Measurements from ENCODE around the gene OGN. TPM values are rescaled to one million over a fixed set of nuclear protein-coding genes. Genes with fewer than 3 reads are reported as not detected.

Gene OGN
- total and polyA plus RNA-seq, 2 donors, result 3.4 to 10.1 TPM

GRCh38 chr9:92373167-92373566 is 31.2 kb downstream of the OGN start:
- Histone ChIP-seq H3K4me1 (ENCODE audit: control insufficient read depth in 2 of 2, insufficient read depth in 2 of 2, low read length in 2 of 2) (peaks cover 0 to 8% of the 10 kb centered on the region in 2 donors), H3K27me3 (ENCODE audit: control insufficient read depth in 2 of 2, insufficient read depth in 1 of 2, low read length in 1 of 2) (no peaks in the 10 kb centered on the region), H3K27ac (ENCODE audit: low read depth in 1 of 2, low read length in 1 of 2) (no peak overlapping the region), H3K36me3 (ENCODE audit: control insufficient read depth in 2 of 2, insufficient read depth in 2 of 2, low read length in 1 of 2) (no peaks in the 10 kb centered on the region), H3K9me3 (ENCODE audit: control insufficient read depth in 2 of 2, insufficient read depth in 1 of 2, low read length in 1 of 2) (peaks cover 2 to 12% of the 10 kb centered on the region in 2 donors), H3K4me3 (ENCODE audit: low read length in 2 of 2) (no peak overlapping the region)
- DNase-seq (ENCODE audit: low read depth in 6 of 9, low spot score in 9 of 9), result no peak
- WGBS, result 98% methylated on average over 2 of the region's 2 CpGs

DNA sequence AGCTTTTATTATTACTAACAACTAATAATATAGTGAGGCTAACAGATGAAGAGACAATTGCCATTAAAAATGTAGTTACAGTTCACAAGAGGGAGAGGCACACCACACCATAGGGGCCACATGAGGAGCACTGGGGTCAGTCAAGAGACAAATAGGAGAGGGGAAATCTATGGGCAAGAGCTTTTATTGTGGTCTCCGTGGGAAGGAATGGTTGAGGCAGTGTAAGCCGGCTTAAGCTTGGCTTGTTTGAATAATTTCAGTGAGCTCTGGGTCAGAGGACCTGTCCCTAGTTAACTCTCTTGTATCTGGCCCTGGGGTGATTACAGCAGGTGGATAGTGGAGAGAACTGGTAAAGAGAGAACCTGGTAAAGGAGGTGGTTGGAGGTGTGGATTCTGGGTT is 35.3 kb downstream of the OGN start:
- Histone ChIP-seq H3K4me3 (ENCODE audit: low read length in 2 of 2) (no peak overlapping the region), H3K4me1 (ENCODE audit: control insufficient read depth in 2 of 2, insufficient read depth in 2 of 2, low read length in 2 of 2) (no peaks in the 10 kb centered on the region), H3K9me3 (ENCODE audit: control insufficient read depth in 2 of 2, insufficient read depth in 1 of 2, low read length in 1 of 2) (peaks cover 0 to 7% of the 10 kb centered on the region in 2 donors), H3K27me3 (ENCODE audit: control insufficient read depth in 2 of 2, insufficient read depth in 1 of 2, low read length in 1 of 2) (no peaks in the 10 kb centered on the region), H3K36me3 (ENCODE audit: control insufficient read depth in 2 of 2, insufficient read depth in 2 of 2, low read length in 1 of 2) (peaks cover 0 to 6% of the 10 kb centered on the region in 2 donors), H3K27ac (ENCODE audit: low read depth in 1 of 2, low read length in 1 of 2) (no peak overlapping the region)
- 61% methylated on average over 2 of the region's 2 CpGs for WGBS
- no peak for DNase-seq (ENCODE audit: low read depth in 6 of 9, low spot score in 9 of 9)

- Histone ChIP-seq H3K4me1 (ENCODE audit: control insufficient read depth in 2 of 2, insufficient read depth in 2 of 2, low read length in 2 of 2) (peaks cover 0 to 3% of the 10 kb centered on the region in 2 donors), H3K27ac (ENCODE audit: low read depth in 1 of 2, low read length in 1 of 2) (no peak overlapping the region), H3K27me3 (ENCODE audit: control insufficient read depth in 2 of 2, insufficient read depth in 1 of 2, low read length in 1 of 2) (no peaks in the 10 kb centered on the region), H3K36me3 (ENCODE audit: control insufficient read depth in 2 of 2, insufficient read depth in 2 of 2, low read length in 1 of 2) (peaks cover 0 to 2% of the 10 kb centered on the region in 2 donors), H3K4me3 (ENCODE audit: low read length in 2 of 2) (no peak overlapping the region), H3K9me3 (ENCODE audit: control insufficient read depth in 2 of 2, insufficient read depth in 1 of 2, low read length in 1 of 2) (no peaks in the 10 kb centered on the region)
- 52% methylated on average over 3 of the region's 3 CpGs for WGBS
- DNase-seq (ENCODE audit: low read depth in 6 of 9, low spot score in 9 of 9), result peak in 1 of 9 donors; percentile 23
These were observed 44.3 kb downstream of the OGN start for GRCh38 chr9:92360083-92360482.

GRCh38 chr9:92359394-92359995 is 44.9 kb downstream of the OGN start:
- DNase-seq (ENCODE audit: low read depth in 6 of 9, low spot score in 9 of 9), result no peak
- H3K9me3 ChIP-seq (ENCODE audit: control insufficient read depth in 2 of 2, insufficient read depth in 1 of 2, low read length in 1 of 2), result peaks cover 0 to under 1% of the 10 kb centered on the region in 2 donors
- 79% methylated on average over 2 of the region's 2 CpGs for WGBS

DNA sequence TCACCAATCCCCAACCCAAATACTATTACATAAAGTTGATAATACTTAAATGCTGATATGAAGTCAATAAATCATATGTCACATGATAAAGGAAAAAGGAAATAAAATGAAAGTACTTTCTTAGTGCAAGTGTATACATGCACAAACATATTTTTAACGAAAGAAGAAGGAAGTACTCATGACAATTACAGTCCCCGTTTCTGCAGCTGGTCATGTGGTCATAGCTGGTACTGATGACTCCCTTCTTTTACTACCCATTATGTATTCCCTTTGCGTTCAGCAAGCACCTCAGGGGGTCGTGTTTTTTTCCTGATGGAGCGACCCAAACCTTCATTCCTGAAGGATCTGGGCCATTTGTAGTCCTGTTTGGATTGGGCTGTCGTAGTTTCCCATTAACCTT is 51.3 kb downstream of the OGN start:
- Histone ChIP-seq H3K4me3 (ENCODE audit: low read length in 2 of 2) (no peak overlapping the region), H3K9me3 (ENCODE audit: control insufficient read depth in 2 of 2, insufficient read depth in 1 of 2, low read length in 1 of 2) (peaks cover 1 to 5% of the 10 kb centered on the region in 2 donors), H3K4me1 (ENCODE audit: control insufficient read depth in 2 of 2, insufficient read depth in 2 of 2, low read length in 2 of 2) (no peaks in the 10 kb centered on the region), H3K36me3 (ENCODE audit: control insufficient read depth in 2 of 2, insufficient read depth in 2 of 2, low read length in 1 of 2) (peaks cover 0 to 7% of the 10 kb centered on the region in 2 donors), H3K27me3 (ENCODE audit: control insufficient read depth in 2 of 2, insufficient read depth in 1 of 2, low read length in 1 of 2) (no peaks in the 10 kb centered on the region), H3K27ac (ENCODE audit: low read depth in 1 of 2, low read length in 1 of 2) (no peak overlapping the region)
- 72% methylated on average over 6 of the region's 6 CpGs for WGBS
- no peak for DNase-seq (ENCODE audit: low read depth in 6 of 9, low spot score in 9 of 9)

More at GRCh38 chr9:92359394-92359995, 44.9 kb downstream of the OGN start:
- Histone ChIP-seq H3K27me3 (ENCODE audit: control insufficient read depth in 2 of 2, insufficient read depth in 1 of 2, low read length in 1 of 2) (no peaks in the 10 kb centered on the region), H3K27ac (ENCODE audit: low read depth in 1 of 2, low read length in 1 of 2) (peak overlapping the region in 1 of 2 donors; percentile 4), H3K4me3 (ENCODE audit: low read length in 2 of 2) (no peak overlapping the region), H3K36me3 (ENCODE audit: control insufficient read depth in 2 of 2, insufficient read depth in 2 of 2, low read length in 1 of 2) (no peaks in the 10 kb centered on the region), H3K4me1 (ENCODE audit: control insufficient read depth in 2 of 2, insufficient read depth in 2 of 2, low read length in 2 of 2) (peaks cover 0 to 3% of the 10 kb centered on the region in 2 donors)

- no peaks in the 10 kb centered on the region for H3K27me3 ChIP-seq (ENCODE audit: control insufficient read depth in 2 of 2, insufficient read depth in 1 of 2, low read length in 1 of 2)
- no peak for DNase-seq (ENCODE audit: low read depth in 6 of 9, low spot score in 9 of 9)
- H3K9me3 ChIP-seq (ENCODE audit: control insufficient read depth in 2 of 2, insufficient read depth in 1 of 2, low read length in 1 of 2), result peaks cover 1 to 5% of the 10 kb centered on the region in 2 donors
- no peaks in the 10 kb centered on the region for H3K4me1 ChIP-seq (ENCODE audit: control insufficient read depth in 2 of 2, insufficient read depth in 2 of 2, low read length in 2 of 2)
- peaks cover 7 to 8% of the 10 kb centered on the region in 2 donors for H3K36me3 ChIP-seq (ENCODE audit: control insufficient read depth in 2 of 2, insufficient read depth in 2 of 2, low read length in 1 of 2)
- H3K4me3 ChIP-seq (ENCODE audit: low read length in 2 of 2), result no peak overlapping the region
- H3K27ac ChIP-seq (ENCODE audit: low read depth in 1 of 2, low read length in 1 of 2), result peak overlapping the region in 1 of 2 donors; percentile 13
These were observed 53.6 kb downstream of the OGN start for GRCh38 chr9:92350740-92351133.

DNA sequence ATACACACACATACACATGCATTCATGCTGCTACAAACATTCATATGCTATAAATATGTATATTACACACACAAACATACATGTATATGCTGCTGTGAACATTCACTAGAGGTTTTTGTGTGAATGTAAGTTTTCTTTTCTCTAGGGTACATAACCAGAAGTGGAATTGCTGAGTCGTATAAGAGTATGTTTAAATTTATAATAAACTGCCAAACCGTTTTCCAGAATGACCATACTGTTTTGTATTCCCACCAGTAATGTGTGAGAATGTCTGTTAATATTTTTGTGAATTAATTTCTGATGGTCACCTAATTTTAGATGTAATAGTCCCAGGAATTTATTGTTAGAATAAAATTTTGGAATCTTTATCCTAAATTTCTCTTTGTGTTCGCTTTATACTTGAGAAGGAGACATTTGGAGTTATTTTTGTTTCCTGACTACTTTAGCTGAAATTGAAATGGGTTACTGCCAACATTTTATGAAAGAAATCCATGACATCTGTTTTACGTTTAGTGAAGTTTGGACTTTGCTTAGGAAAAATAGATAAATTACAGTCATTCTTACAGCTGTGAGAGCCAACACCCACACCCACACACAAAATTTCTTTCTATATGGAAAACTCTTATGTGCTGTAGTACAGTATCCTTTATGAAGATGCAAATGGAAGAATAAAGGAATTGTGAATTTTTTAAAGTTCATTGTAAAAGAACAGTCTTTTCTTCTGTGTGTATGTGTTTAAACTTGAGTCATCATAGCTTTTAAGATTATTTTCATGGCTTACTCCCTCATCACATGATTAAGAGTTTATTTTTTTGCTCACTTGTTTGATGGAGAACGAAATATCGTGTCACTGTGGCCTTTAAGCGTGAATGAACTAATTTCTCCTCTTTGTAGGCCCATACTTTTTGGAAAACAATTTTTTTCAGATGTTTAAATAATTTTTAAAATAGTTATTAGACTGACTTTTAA is 54.3 kb downstream of the OGN start:
- peaks cover 7 to 8% of the 10 kb centered on the region in 2 donors for H3K36me3 ChIP-seq (ENCODE audit: control insufficient read depth in 2 of 2, insufficient read depth in 2 of 2, low read length in 1 of 2)
- peaks cover 1 to 5% of the 10 kb centered on the region in 2 donors for H3K9me3 ChIP-seq (ENCODE audit: control insufficient read depth in 2 of 2, insufficient read depth in 1 of 2, low read length in 1 of 2)
- H3K27me3 ChIP-seq (ENCODE audit: control insufficient read depth in 2 of 2, insufficient read depth in 1 of 2, low read length in 1 of 2), result no peaks in the 10 kb centered on the region
- H3K4me3 ChIP-seq (ENCODE audit: low read length in 2 of 2), result no peak overlapping the region
- H3K4me1 ChIP-seq (ENCODE audit: control insufficient read depth in 2 of 2, insufficient read depth in 2 of 2, low read length in 2 of 2), result no peaks in the 10 kb centered on the region
- no peak for DNase-seq (ENCODE audit: low read depth in 6 of 9, low spot score in 9 of 9)
- H3K27ac ChIP-seq (ENCODE audit: low read depth in 1 of 2, low read length in 1 of 2), result peak overlapping the region in 1 of 2 donors; percentile 26
- 88% methylated on average over 7 of the region's 7 CpGs for WGBS

DNA sequence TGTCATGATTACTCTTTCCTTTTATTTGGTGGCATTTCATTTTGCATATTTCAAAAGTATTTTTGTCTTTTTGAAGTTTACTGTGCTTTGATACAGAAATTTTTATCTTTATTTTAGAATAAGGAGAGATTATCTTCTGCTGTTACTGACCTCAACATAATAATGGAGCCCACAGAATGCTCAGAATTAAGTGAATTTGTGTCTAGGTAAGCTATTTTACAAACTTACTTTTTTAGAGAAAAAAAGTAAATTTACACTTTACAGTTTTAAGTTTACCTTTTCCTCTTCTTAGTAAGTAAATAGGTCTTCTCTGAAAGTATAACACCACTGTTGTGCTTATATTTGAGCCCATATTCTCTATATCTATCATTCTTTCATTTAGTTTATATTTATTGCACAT is 58.8 kb downstream of the OGN start:
- H3K4me3 ChIP-seq (ENCODE audit: low read length in 2 of 2), result no peak overlapping the region
- no peak overlapping the region for H3K27ac ChIP-seq (ENCODE audit: low read depth in 1 of 2, low read length in 1 of 2)
- no peaks in the 10 kb centered on the region for H3K27me3 ChIP-seq (ENCODE audit: control insufficient read depth in 2 of 2, insufficient read depth in 1 of 2, low read length in 1 of 2)
- peaks cover 3 to 8% of the 10 kb centered on the region in 2 donors for H3K36me3 ChIP-seq (ENCODE audit: control insufficient read depth in 2 of 2, insufficient read depth in 2 of 2, low read length in 1 of 2)
- H3K4me1 ChIP-seq (ENCODE audit: control insufficient read depth in 2 of 2, insufficient read depth in 2 of 2, low read length in 2 of 2), result no peaks in the 10 kb centered on the region
- no peak for DNase-seq (ENCODE audit: low read depth in 6 of 9, low spot score in 9 of 9)
- H3K9me3 ChIP-seq (ENCODE audit: control insufficient read depth in 2 of 2, insufficient read depth in 1 of 2, low read length in 1 of 2), result no peaks in the 10 kb centered on the region

DNA sequence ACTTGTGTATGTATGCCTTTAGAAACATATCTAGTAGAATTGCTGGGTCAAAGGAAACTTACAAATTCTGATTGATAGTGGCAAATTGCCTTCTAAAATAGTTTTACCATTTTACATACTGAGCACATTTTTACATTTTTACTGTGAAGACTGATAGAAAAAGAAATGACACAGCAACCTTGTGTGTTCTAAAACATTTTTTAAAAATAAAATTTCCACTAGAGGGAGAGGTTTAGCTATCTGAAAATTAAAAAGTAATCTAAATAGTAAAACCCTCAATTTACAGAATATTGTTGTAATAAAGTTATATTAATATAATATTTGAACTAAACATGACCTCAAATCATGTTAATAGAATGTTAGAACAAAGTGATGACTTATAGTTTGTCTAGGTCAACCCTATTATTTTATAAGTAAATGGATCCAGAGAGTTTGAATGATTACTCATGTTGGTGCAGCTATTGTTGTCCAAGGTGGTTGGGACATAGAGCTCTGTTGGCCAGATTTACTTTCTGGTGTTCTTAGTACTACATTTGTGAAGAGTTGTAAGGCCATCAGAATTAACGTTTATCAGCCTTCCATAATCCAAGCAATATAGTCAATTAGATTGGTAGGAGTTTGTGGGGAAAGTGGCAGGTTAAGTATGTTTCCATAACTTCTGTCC is 61.4 kb downstream of the OGN start:
- no peaks in the 10 kb centered on the region for H3K27me3 ChIP-seq (ENCODE audit: control insufficient read depth in 2 of 2, insufficient read depth in 1 of 2, low read length in 1 of 2)
- 95% methylated on average over 1 of the region's 1 CpG for WGBS
- H3K9me3 ChIP-seq (ENCODE audit: control insufficient read depth in 2 of 2, insufficient read depth in 1 of 2, low read length in 1 of 2), result no peaks in the 10 kb centered on the region
- no peak overlapping the region for H3K27ac ChIP-seq (ENCODE audit: low read depth in 1 of 2, low read length in 1 of 2)
- no peaks in the 10 kb centered on the region for H3K4me1 ChIP-seq (ENCODE audit: control insufficient read depth in 2 of 2, insufficient read depth in 2 of 2, low read length in 2 of 2)
- H3K4me3 ChIP-seq (ENCODE audit: low read length in 2 of 2), result no peak overlapping the region
- DNase-seq (ENCODE audit: low read depth in 6 of 9, low spot score in 9 of 9), result no peak
- peaks cover 23 to 31% of the 10 kb centered on the region in 2 donors for H3K36me3 ChIP-seq (ENCODE audit: control insufficient read depth in 2 of 2, insufficient read depth in 2 of 2, low read length in 1 of 2)

All from thymus (tissue), 11 donors.